ENCODE data around the gene CIAPIN1.
"Not testable (repeated sequence)": the region's sequence is repeated elsewhere in the genome, so short reads cannot be mapped to it uniquely, and the experiment has no call there.

Gene CIAPIN1

GRCh38 chr16:57445510-57445909 lies 1.7 kb downstream of the CIAPIN1 start:
- no peak for FAIRE-seq

GRCh38 chr16:57444711-57445110 lies 2.5 kb downstream of the CIAPIN1 start:
- DNase-seq (ENCODE audit: insufficient read length, low spot score) (no peak), FAIRE-seq (no peak)
- TF ChIP-seq POLR2A (IDR thresholded peaks at IDR 0.05; ENCODE audit: low read depth, low read length): no peak
- no peak for TF ChIP-seq TAF1 (IDR thresholded peaks at IDR 0.05; ENCODE audit: low read depth, low read length)
- no peak for TF ChIP-seq POU2F2 (IDR thresholded peaks at IDR 0.05; ENCODE audit: low read depth, low read length)
- no peak for TF ChIP-seq PAX5 (IDR thresholded peaks at IDR 0.05; ENCODE audit: insufficient read depth, low read length, severe bottlenecking)
- TF ChIP-seq SPI1 (IDR thresholded peaks at IDR 0.05; ENCODE audit: low read depth, low read length): no peak
- no peak for TF ChIP-seq POLR2AphosphoS5 (IDR thresholded peaks at IDR 0.05; ENCODE audit: low read depth, low read length)

More at GRCh38 chr16:57445510-57445909, 1.7 kb downstream of the CIAPIN1 start:
- TF ChIP-seq PAX5 (IDR thresholded peaks at IDR 0.05; ENCODE audit: insufficient read depth, low read length, severe bottlenecking) (no peak), SPI1 (IDR thresholded peaks at IDR 0.05; ENCODE audit: low read depth, low read length) (no peak), POLR2A (IDR thresholded peaks at IDR 0.05; ENCODE audit: low read depth, low read length) (no peak), POLR2AphosphoS5 (IDR thresholded peaks at IDR 0.05; ENCODE audit: low read depth, low read length) (no peak), POU2F2 (IDR thresholded peaks at IDR 0.05; ENCODE audit: low read depth, low read length) (no peak), TAF1 (IDR thresholded peaks at IDR 0.05; ENCODE audit: low read depth, low read length) (no peak)
- no peak for DNase-seq (ENCODE audit: insufficient read length, low spot score)

DNA sequence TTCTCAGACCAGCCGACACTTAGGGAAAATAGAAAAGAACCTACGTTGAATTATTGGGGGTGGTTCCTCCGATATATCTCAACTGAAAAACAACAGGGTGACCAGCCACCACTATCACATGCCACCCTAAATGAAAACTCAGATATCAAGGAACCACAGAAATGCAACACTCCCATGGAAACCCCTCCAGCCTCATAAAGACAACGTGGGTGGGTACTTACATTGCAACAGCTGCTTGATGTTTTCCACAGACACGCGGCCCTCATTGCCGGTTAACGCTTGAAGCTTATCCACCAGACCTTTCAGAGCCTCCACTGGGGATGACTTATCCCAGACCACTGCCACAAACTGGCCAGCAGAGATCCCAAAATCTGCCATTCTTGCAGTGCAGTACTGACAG lies 6.6 kb downstream of the CIAPIN1 start:
- DNase-seq (ENCODE audit: insufficient read length, low spot score); FAIRE-seq: not testable (repeated sequence)

DNA sequence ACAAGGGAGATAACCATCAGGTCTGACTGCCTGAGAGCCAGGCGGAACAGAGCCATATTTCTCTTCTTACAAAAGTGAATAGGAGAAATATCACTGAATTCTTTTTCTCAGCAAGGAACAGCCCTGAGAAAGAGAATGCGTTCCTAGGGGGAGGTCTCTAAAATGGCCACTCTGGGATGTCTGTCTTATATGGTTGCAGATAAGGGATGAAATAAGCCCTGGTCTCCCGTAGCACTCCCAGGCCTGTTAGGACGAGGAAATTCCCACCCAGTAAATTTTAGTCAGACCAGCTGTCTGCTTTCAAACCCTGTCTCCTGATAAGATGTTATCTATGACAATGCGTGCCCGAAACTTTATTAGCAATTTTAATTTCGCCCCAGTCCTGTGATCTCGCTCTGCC lies 7.2 kb downstream of the CIAPIN1 start:
- DNase-seq (ENCODE audit: insufficient read length, low spot score); FAIRE-seq: not testable (repeated sequence)

DNA sequence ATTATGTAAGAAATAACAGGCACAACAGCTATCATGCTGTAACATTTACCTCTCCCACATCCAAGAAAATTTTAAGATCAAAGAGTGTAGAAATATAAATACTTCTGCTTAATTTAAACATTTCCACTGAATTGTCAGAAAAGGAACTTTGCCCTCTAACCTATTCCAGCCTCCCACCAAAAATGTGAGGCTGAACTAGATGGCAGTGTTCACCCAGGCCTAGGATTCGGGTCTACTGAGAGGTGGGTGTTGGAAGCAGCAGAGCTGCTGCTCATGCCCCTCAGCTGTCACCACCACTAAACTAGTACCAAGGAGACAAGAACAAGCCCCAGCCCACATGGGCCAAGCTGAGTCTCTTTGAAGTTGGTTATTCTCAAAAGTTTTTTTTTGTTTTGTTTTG lies 11.3 kb downstream of the CIAPIN1 start:
- FAIRE-seq (no peak), DNase-seq (ENCODE audit: insufficient read length, low spot score) (no peak)
- TF ChIP-seq POU2F2 (IDR thresholded peaks at IDR 0.05; ENCODE audit: low read depth, low read length) (no peak), POLR2AphosphoS5 (IDR thresholded peaks at IDR 0.05; ENCODE audit: low read depth, low read length) (no peak), SPI1 (IDR thresholded peaks at IDR 0.05; ENCODE audit: low read depth, low read length) (no peak), PAX5 (IDR thresholded peaks at IDR 0.05; ENCODE audit: insufficient read depth, low read length, severe bottlenecking) (no peak), POLR2A (IDR thresholded peaks at IDR 0.05; ENCODE audit: low read depth, low read length) (no peak), TAF1 (IDR thresholded peaks at IDR 0.05; ENCODE audit: low read depth, low read length) (no peak)

GRCh38 chr16:57434003-57434402 lies 13.2 kb downstream of the CIAPIN1 start:
- no peak for DNase-seq (ENCODE audit: insufficient read length, low spot score)
- no peak for TF ChIP-seq SPI1 (IDR thresholded peaks at IDR 0.05; ENCODE audit: low read depth, low read length)
- TF ChIP-seq TAF1 (IDR thresholded peaks at IDR 0.05; ENCODE audit: low read depth, low read length): no peak
- TF ChIP-seq POU2F2 (IDR thresholded peaks at IDR 0.05; ENCODE audit: low read depth, low read length): no peak
- no peak for TF ChIP-seq POLR2A (IDR thresholded peaks at IDR 0.05; ENCODE audit: low read depth, low read length)
- no peak for TF ChIP-seq POLR2AphosphoS5 (IDR thresholded peaks at IDR 0.05; ENCODE audit: low read depth, low read length)
- no peak for TF ChIP-seq PAX5 (IDR thresholded peaks at IDR 0.05; ENCODE audit: insufficient read depth, low read length, severe bottlenecking)
- FAIRE-seq: no peak

GRCh38 chr16:57432989-57433388 lies 14.2 kb downstream of the CIAPIN1 start:
- DNase-seq (ENCODE audit: insufficient read length, low spot score): no peak
- TF ChIP-seq POU2F2 (IDR thresholded peaks at IDR 0.05; ENCODE audit: low read depth, low read length) (no peak), POLR2AphosphoS5 (IDR thresholded peaks at IDR 0.05; ENCODE audit: low read depth, low read length) (no peak), POLR2A (IDR thresholded peaks at IDR 0.05; ENCODE audit: low read depth, low read length) (no peak), PAX5 (IDR thresholded peaks at IDR 0.05; ENCODE audit: insufficient read depth, low read length, severe bottlenecking) (no peak), TAF1 (IDR thresholded peaks at IDR 0.05; ENCODE audit: low read depth, low read length) (no peak), SPI1 (IDR thresholded peaks at IDR 0.05; ENCODE audit: low read depth, low read length) (no peak)
- no peak for FAIRE-seq

DNA sequence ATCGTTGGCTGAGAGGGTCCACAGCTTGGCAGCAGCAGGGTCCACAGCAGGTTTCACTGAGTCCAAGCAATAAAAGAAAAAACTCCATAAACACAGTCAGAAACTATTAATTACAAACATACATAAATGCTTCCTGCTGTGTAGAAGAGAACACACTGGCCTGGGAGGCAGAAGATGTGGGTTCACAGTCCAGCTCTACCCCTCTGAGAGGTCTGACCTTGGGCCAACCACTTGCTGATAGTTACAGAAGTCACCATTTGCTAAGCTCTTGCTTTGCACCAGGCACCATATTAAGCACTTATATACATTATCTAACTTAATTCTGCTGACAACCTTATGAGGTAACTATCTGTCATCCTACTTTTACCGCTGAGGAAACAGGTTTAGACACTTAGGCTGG lies 14.7 kb downstream of the CIAPIN1 start:
- DNase-seq (ENCODE audit: insufficient read length, low spot score): no peak
- FAIRE-seq: no peak

DNA sequence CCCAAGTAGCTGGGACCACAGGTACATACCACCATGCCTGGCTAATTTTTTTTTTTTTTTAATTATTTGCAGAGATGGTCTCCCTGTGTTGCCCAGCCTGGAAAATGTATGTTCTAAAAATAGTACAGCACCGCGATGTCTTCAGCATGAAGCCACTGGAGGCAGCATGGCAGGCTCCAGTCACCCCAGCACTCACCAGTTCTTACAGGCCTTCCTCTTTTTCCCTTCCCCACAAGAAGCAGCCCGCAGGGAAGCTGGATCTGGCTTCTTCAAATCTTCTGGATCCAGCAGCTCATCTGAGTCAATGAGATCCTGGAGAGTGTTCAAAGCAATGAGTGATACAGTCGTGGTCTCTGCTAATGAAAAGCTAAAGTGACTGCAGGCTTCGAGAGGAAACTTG lies 16.2 kb downstream of the CIAPIN1 start:
- FAIRE-seq (no peak), DNase-seq (ENCODE audit: insufficient read length, low spot score) (no peak)
- TF ChIP-seq SPI1 (IDR thresholded peaks at IDR 0.05; ENCODE audit: low read depth, low read length) (no peak), POLR2AphosphoS5 (IDR thresholded peaks at IDR 0.05; ENCODE audit: low read depth, low read length) (no peak), TAF1 (IDR thresholded peaks at IDR 0.05; ENCODE audit: low read depth, low read length) (no peak), POLR2A (IDR thresholded peaks at IDR 0.05; ENCODE audit: low read depth, low read length) (no peak), POU2F2 (IDR thresholded peaks at IDR 0.05; ENCODE audit: low read depth, low read length) (no peak)

More for the DNA sequence above, 14.7 kb downstream of the CIAPIN1 start:
- TF ChIP-seq POLR2AphosphoS5 (IDR thresholded peaks at IDR 0.05; ENCODE audit: low read depth, low read length) (no peak), SPI1 (IDR thresholded peaks at IDR 0.05; ENCODE audit: low read depth, low read length) (no peak), POLR2A (IDR thresholded peaks at IDR 0.05; ENCODE audit: low read depth, low read length) (no peak)

- no peak for FAIRE-seq
Observed at GRCh38 chr16:57427824-57428223, 19.4 kb downstream of the CIAPIN1 start.

GRCh38 chr16:57427307-57427706 lies 19.9 kb downstream of the CIAPIN1 start:
- FAIRE-seq: peak; percentile 33
- no peak for TF ChIP-seq POU2F2 (IDR thresholded peaks at IDR 0.05; ENCODE audit: low read depth, low read length)
- no peak for TF ChIP-seq POLR2A (IDR thresholded peaks at IDR 0.05; ENCODE audit: low read depth, low read length)
- TF ChIP-seq POLR2AphosphoS5 (IDR thresholded peaks at IDR 0.05; ENCODE audit: low read depth, low read length): 0 out of 2 replicates have a peak, but pooled peaks have one; percentile 15
- no peak for TF ChIP-seq TAF1 (IDR thresholded peaks at IDR 0.05; ENCODE audit: low read depth, low read length)

More at GRCh38 chr16:57427824-57428223, 19.4 kb downstream of the CIAPIN1 start:
- TF ChIP-seq POU2F2 (IDR thresholded peaks at IDR 0.05; ENCODE audit: low read depth, low read length) (no peak), POLR2AphosphoS5 (IDR thresholded peaks at IDR 0.05; ENCODE audit: low read depth, low read length) (no peak), PAX5 (IDR thresholded peaks at IDR 0.05; ENCODE audit: insufficient read depth, low read length, severe bottlenecking) (no peak), SPI1 (IDR thresholded peaks at IDR 0.05; ENCODE audit: low read depth, low read length) (no peak), POLR2A (IDR thresholded peaks at IDR 0.05; ENCODE audit: low read depth, low read length) (no peak), TAF1 (IDR thresholded peaks at IDR 0.05; ENCODE audit: low read depth, low read length) (no peak)
- no peak for DNase-seq (ENCODE audit: insufficient read length, low spot score)

More at GRCh38 chr16:57427307-57427706, 19.9 kb downstream of the CIAPIN1 start:
- DNase-seq (ENCODE audit: insufficient read length, low spot score): no peak
